Kidney tubule cell (primary cell): ENCODE results near the gene SSH2.

Source experiments
- DNase-seq: peaks from one replicate; pipeline ENCODE4 v3.0.0-alpha.2; 2018; ENCODE audit warnings: low spot score

The SSH2 gene

DNA sequence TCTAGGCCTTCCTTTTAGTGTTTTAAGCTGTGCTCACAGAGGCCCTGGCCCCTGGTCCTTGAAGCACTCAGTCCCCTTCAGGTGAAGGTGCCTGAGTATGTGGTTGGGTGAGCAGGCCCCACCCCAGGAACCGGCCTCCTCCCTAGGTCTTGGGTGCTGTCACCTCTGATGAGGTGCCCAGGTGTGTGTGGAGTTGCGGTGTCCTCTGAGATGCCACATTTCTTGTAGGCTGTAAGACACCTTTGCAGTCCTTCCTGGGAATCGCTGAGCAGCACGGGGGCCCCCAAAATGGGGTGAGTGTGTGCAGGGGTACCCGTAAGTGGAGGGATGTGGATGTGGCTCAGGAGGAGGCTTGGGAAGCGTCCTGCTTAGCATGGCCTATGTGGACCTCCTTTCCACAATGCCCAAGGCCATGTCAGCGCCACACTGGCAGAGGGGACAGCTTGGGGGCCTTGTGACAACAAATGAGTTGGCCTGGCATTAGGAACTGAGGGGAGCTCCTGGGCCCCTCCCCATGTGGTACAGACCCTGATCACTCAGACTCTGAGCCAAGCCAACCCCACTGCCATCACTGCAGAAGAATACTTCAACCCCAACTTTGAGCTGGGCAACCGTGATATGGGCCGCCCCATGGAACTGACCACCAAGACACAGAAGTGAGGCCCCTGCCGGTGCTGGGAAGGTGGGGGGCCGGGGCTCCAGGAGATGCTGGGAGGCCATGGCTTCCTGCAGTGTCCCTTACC, 318.5 kb downstream of the SSH2 start:
- DNase-seq = no peak

DNA sequence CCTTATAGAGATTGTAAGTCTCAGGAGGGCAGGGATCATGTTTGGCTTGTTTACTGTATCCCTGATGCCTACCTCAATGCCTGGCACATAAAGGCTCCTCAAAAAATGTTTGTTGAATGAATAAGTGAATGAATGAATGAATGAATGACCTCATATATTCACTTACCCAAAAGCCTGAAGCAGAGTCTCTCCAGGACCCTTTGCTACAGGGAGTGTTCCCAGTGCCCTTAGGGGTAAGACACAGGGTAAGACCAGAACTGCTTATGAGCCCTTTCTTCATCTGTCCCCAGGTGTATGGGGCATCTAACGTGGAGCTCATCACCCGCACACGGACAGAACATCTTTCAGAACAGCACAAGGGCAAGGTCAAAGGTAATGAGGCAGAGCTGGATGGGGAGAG, 319.6 kb downstream of the SSH2 start:
- no peak for DNase-seq

DNA sequence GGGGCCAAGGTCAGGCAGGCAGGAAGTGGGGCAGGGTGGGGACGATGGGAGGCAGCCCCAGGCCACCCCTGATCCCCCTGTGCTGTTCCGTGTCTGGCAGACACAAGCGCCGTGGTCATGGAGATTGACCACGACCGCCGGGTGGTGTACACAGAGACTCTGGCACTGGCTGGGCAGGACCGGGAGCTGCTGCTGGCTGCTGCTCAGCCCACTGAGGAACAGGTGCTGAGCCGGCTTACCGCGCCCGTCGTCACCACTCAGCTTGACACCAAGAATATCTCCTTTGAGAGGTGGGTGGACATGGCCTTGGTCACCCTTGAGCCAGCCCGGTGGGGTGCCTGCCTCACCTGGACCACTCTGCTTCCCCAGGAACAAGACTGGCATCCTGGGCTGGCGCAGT, 321.0 kb downstream of the SSH2 start:
- no peak for DNase-seq

DNA sequence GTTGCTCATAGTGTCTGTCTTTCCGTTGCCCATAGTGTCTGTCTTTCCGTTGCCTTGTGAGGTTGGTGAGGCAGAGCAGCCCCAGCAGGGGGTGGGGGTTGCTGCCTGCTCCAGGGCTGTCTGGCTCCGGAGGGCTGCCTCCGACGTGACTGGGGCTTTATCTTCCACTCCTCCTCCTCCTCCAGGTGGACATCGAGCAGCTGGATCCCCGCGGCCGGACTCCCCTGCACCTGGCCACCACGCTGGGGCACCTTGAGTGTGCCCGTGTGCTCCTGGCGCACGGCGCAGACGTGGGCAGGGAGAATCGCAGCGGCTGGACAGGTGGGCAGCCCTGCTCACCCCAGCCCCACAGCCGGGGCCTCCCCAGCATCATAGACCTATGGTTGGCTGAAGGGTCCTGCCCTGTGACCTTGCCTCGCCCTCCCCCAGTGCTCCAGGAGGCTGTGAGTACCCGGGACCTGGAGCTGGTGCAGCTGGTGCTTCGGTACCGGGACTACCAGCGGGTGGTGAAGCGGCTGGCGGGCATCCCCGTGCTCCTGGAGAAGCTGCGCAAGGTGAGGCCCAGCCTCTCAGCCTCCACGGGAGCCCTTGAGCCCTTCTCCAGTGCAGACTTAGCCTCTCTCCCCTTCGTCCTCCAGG, 322.4 kb downstream of the SSH2 start:
- DNase-seq = no peak

DNA sequence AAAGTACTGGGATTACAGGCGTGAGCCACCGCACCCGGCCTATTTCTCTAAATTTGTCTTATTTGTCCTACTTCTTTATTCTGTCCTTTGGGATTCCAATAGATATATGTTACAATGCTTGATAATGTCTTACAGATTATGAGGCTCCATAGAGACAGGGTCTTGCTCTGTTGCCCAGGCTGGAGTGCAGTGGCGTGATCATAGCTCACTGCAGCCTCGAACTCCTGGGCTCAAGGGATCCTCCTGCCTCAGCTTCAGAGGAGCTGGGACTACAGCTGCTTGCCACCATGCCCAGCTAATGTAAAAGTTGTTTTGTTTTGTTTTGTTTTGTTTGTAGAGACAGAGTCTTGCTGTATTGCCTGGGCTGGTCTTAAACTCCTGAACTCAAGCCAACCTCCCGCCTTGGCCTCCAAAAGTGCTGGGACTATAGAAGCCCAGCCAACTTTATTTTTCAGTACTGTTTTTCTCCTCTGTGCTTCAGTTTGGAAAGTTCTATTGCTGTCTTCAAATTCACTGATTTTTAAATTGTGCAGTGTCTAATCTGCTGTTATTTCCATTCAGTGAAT, 326.8 kb downstream of the SSH2 start:
- no peak for DNase-seq

DNA sequence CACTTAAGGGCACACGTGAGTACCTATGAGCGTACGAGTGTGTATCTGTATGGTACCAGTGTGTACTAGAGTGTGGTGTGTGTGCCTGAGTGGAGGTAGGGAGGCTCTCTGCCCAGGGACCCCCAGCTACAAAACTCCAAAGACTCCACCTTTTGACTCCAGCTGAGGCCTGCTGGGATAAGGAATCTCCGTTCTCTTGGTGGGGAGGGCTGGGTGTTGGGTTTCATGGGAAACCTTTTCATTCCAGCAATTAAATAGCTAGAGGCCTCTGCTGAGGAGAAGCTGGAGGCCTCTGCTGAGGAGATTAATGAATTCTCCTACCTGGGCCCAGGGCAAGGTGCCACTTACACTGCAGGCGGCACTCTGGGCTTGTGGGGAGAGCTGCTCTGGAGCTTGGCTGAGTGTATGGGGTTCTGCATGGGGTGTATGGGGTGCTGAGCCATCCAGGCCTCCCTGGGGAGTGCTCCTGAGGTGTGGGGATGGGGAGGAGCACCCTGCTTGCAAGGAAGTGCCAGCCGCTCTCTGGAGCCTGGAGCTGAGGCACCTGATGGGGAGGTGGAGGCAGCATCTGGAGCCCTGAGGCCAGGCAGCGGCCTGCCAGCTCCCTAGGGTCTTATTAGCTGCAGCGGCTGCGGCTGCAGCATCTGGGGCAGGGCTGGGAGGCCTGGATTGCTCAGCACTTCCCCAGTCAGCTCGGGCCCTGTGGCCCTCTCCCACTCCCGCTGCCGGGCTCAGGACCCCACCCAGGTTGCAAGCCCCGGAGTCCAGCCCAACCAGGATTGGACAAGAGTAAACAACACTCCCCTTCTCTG, 332.5 kb downstream of the SSH2 start:
- DNase-seq = no peak

DNA sequence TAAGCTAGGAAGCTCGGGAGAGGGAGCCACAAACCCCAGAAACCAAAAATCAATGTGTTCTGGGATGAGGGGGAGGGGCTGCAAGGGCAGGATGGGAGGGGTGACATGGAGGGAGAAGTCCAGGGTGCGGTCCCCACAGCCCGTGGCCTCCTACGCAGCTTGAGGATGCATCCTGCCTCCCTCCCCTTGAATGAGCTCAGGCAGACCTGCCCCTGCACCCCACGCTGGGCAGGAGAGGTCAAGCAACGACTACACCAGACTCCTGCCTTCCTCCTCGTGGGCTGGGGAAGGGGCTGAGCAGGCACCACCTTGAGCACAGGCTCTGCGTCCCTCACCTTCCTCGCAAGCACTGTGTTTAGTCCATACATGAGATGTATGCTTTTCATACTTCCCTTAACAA, 333.2 kb downstream of the SSH2 start:
- no peak for DNase-seq

DNA sequence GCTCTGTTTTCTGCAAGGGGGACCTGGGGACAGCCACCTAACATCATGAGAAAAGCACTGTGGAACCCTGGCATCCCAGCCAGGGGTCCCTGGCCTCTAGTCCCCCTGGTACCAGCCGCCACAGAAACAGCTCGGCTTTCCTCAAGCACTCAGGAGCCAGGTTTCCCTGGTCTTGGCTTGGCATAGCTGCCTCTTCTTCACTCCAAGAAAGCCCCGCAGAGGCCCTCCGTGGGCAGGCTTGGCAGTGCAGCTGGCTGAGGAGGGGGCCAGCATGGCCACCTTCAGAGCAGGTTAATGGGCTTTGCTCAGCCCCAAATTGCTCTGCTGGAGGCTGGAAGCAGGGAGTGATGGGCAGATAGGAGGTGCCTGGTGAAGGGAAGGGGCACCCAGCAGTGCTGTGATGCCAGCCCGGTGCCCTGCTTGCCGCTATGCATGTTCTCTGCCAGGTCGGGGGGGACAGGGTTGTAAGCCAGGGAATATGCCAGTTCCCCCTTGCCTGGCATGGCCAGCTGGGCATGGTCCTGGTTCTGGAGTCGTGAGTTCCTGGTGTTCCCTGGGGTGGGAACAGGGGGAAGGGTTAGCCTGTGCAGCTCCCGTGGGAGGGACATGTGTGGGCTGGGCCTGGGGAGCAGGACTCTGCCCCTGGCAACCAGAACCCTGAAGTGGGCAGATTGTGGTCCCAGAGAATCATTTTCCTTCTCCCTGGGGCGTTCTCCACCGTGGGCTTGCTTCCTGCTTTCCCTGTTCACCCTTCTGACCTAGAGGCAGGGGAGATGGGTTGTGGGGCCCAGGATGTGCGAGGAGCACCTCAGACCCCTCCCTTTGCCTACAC, 333.9 kb downstream of the SSH2 start:
- no peak for DNase-seq

DNA sequence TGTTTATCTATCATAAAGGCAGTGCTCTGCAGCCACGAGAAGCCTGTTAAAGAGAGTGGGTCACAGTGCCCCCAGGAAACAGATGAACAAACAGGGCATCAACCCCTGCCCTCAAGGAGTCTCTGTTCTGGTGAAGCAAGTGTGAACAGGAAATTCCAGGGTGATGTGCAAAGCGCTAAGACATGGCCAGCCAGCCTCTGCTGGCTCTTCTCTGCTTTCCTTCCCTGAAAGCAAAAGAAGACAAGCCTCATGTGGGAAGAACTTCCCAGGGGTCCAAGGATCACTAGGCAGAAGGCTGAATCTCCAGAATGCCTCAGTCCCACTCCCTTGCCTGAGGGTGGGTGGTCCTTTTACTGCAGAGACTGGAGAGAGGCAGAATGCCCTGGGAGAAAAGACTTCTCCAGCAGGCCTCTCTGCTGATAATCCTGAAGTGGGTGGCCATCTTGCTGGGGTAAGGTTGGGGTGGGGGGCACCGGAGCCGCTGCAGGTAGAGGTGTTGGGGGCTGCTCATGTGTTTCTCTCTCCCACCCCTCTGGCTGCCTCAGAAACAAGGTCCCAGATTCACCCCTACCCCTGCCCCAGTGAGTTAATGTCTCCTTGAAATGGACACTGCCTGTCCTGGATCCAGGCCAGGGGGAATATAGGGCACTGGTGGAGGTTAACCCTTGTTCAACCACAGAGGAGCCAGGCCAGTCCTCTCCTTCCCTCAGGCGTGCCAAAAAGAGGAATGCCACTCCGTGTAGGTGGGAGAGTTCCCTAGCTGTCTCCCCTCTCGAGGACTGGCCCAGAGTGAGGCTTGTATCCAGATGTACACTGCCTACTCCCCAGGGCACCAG, 334.7 kb downstream of the SSH2 start:
- peak; percentile 49 for DNase-seq

DNA sequence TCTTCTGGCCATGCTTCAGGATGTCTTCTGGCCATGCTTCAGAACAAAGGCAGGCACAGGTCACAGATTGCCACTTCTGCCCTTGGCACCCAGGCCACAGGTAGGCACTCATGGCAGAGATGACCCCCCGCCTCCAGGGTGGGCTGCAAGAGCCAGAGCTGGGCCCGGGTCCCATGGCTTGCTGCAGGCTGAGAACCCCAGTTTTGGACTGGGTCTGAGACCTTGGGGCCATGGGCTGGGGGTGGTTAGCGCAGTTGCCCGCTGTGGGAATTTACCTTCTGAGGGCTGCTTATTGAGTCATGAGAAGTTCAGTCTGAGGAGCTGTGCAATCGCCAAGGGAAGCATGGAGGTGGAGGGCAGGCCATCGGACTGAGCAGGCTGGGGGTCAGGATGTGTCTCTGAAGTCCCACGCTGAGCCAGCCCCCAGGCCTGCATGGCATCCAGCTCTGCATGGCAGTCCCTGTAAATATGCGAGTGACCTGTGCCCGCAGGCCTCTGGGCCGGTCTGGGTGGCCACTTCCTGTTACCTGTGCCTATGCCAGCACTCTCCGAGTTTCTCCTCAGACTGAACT, 335.4 kb downstream of the SSH2 start:
- no peak for DNase-seq

DNA sequence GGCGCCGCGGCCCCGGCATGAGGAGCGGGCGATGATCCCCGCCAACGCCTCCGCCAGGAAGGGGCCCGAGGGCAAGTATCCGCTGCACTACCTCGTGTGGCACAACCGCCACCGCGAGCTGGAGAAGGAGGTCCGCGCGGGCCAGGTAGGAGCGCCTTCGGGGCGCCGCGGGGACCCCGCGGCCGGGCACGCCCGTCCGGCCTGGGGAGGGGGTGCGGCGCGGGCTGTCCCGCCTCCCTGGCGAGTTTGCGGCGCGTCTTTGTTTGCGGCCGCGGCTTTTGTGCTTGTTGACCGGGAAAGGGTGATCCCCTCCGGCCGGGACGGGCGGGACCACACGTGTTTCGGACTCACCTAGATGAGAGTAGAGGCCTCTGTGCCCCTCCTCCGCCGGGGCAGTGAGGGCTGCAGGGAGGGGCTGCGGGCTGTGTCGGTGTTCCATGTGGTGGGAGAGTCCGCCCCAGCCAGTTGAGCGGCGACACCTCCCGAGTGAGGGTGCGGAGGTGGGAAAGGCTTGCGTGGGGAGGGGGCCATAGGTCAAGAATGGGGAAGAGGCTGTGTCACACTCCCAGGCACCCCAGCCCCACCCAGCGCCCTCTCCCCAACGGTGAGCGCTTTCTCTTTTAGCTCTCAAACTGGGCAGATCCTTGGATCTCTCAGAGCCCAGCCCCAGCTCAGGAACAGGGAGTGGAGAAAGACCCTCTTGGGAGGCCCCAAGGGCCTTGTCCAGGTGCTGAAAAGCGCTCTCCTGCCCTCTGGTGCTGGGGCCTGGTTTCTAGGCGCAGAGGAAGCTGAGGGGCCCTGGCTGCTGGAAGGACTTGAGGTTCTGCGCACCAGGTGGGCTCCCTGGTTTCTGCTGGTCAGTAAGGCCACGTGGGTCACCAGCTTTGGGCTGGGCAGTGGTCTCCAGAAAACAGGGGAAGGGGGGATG, 336.2 kb downstream of the SSH2 start:
- peak; percentile 33 for DNase-seq

DNA sequence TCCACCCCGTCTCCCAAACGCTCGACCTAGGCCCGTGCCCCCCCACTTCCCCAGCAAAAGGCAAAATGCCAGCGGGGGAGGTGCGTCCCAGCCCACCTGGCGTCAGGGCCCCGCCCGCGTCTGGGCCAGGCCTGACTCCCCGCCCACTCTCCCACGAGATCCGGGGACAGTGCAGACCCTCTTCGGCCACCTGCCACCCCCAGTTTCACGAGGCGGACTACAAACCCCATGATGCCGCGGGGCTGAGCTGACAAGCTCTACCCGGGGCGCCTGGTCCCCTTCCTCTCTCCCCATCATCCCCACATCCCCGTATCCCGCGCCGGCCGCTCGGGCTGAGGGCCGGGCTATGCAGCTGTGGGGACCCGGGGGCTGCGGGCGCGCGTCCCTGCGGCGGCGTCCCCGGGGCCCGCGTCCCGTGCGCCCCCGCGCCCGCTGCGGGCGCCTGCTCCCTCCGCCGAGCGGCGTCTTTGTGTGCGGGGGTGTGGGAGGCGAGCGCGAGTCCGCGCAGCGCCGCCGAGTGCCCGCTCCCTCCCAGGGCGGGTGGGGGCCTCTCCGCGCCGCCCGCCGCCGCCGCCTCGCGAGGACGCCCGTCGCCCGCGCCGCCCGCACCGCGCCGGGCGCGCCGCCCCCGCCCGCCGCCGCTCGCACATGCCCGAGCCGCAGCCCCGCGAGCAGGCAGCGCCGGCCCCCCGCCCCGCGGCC, 337.0 kb downstream of the SSH2 start, which contains the start of gene ANKRD13B:
Gene ANKRD13B (plus strand): TSS at position 283 of the 702 bp plus-strand sequence. CDS start 490 bp downstream, outside the sequence.
- peak; percentile 27 for DNase-seq

DNA sequence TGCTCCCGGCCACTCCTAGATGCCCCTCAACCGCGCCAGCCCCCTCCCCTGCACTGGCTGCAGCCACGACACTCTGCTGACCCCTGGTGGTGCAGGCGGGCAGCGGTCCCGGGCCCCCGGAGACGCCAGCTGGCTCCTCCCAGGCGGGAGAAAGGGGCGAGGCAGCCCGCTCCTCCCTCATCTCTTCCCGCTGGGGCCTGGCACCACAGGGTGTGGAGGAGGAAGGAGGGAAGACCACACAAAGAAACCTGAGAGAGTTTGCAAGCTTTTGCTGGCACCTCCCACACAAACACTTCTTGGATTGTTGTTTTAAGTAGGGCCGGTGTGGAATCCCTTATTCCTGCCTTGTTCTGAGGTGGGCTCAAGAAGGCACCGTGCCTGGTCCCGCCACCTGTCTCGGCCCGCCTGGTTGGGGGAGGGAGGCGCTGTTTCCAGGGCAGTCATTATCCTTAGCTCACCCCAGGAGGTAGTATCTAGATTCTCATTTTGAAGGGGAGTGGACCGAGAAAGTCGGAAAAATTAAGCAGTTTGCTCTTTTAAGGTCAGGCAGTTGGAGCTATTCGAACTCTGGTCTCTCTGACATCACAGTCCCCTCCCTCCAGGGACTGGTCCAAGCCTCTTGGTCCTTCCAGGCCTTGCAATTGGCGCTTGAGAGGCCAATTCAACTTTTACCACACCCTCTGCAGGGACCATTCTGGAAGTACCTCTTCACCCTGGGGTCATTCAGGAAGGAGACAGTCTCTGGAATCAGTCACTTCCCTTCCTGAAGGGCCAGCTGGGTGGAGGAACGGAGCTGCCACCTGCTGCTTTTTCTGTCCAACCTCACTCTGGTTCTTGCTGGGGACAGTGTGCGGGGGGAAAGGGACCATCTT, 338.1 kb downstream of the SSH2 start:
- peak; percentile 87 for DNase-seq

DNA sequence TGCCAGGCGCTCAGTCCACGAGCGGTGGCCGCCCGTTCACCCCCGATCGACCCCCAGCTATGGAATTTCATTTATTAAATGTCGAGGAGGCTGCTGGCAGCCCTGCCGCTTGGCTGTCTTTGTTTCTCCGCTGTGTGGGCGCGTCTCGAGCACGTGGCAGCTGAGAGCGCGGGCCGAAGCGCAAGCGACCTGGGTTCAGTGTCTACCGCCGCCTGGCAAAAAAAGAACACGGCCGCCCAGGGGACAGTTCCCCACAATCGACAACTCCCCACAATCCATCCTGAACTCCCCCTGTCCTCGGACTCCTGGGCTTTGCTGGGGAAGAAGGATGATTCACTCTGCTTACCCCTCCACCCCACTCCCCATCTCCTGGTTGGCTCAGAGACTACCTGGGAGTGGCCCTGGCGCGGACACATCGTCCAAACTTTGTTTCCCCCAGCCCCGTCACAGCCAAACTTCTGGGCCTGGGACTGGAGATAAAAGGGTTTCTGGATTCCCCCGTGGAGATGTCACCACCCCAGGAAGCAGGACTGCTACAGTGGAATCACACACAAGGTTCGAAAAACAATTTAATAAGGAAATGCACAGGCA, 338.8 kb downstream of the SSH2 start:
- peak; percentile 76 for DNase-seq

DNA sequence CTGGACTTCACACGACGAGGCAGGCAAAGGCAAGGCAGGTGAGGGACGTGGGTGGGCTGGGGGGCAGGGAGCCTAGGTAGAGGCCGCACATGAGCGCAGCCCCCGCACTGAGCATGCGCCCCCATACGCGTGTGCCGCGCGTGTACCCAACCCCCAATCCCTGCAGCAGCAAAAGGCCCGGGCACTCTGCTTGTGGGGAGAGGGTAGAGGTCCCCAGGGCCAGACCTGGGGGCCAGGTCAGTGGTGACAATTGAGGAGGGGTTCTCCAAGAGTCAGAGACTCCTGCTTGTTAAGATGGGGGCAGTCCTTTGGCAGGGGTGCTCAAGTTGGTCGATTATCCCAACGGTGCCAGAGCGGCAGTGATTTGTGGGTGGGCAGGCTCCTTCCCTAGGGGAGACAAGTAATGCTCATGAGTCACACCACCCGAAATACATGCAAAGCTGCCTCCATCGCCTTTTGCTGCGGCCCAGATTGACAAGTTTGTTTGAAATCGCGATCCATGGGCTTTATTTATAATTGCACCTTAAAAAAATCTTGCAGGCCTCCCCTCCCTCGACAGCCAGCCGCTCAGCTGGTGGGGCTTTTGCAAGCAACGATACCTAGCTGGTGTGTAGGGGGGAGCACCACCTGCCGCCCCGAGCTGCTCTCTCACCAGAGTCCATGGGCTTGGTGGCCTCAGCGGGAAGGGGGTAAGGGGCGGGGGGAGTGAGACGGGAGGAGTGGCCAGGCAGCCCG, 339.4 kb downstream of the SSH2 start:
- DNase-seq = peak; percentile 44
